ENCODE measurements around the gene PKMYT1.
A peak's percentile ranks its signal among the peaks of the same experiment; 100 is the strongest.

PKMYT1 gene

GRCh38 chr16:2973093-2973492 lies 7.2 kb downstream of the PKMYT1 start:
- DNase-seq, result no peak

DNA sequence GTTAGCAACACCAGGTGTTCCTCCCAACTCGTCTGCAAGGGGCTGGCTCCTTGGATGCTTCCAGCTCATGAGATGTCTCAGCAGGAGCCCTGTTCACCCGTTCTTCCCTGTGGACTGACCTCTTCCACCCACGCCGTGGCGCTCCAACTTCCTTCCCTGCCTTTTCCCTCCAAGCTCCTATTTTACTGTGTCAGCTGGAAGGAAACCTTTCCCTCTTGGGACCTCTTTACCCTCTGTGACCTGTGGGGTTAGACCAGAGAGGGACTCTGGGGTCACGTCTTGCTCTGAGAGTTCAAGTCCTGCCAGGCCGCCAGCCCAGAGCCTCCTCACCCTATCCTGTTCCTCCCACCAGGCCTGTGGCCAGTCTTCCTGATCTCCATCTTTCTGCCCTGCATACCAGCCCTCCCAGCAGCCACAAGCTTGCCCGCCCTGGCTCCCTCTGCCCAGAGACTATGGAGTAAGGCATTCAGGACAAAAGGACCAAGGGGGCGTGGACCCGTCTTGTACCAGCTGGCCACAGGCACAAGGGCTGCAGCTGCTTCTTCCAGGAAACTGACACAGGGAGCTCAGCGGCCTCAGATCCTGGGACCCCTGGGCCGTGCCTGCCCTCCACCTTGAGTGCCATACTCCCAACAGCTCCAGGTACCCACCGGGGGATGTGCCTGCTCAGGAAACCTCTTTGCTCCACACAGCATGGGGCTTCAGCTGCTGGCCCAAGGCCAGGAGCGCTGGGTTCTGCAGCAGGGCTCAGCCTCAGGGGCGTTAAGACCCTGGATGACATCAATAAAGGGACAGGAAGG lies 8.1 kb downstream of the PKMYT1 start:
- no peak for DNase-seq

DNA sequence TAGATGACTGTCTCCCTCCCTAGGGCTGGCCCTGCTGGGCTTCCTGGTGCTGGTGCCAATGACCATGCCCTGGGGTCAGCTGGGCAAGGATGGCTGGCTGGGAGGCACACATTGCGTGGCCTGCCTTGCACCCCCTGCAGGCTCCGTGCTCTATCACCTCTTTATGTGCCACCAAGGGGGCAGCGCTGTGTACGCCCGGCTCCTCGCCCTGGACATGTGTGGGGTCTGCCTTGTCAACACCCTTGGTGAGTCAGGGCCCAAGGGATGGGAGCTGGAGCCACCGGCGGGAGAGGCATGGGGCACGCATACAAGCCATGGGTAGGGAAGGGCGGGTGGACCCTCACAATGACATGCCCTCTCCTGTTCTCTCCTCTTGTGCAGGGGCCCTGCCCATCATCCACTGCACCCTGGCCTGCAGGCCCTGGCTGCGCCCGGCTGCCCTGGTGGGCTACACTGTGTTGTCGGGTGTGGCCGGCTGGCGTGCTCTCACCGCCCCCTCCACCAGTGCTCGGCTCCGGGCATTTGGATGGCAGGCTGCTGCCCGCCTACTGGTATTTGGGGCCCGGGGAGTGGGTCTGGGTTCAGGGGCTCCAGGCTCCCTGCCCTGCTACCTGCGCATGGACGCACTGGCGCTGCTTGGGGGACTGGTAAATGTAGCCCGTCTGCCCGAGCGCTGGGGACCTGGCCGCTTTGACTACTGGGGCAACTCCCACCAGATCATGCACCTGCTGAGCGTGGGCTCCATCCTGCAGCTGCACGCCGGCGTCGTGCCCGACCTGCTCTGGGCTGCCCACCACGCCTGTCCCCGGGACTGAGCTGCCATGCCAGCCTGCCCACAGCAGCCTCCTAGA lies 8.9 kb downstream of the PKMYT1 start:
- no peak for DNase-seq

DNA sequence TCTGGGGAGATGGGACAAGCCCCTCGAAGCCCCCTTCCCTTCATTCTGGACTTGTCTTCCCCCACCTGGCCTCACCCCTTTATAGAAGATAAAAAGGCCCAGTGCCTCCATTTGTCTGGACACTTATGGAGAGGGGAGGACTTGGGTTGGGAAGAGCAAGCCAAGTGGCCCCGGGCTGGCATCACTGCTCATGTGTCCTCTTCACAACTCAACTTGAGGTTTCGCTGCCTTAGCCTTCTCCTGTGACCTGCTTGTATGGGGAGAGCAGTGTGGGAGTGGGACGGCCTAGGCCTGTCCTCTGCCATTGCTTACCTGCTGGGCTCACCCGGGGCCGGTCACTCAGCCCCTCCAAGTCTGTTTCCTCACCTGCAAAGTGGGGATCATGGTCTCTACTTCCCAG lies 9.7 kb downstream of the PKMYT1 start:
- no peak for DNase-seq

GRCh38 chr16:2969545-2970521 lies 10.4 kb downstream of the PKMYT1 start:
- DNase-seq, result peak; percentile 89 to 96 (median 94)

- DNase-seq, result peak; percentile 96 to 99 (median 98)
These were observed 11.3 kb downstream of the PKMYT1 start, which contains the start of gene PAQR4 for GRCh38 chr16:2968738-2969544. Gene PAQR4, plus strand, starts transcription at chr16:2969348. Its CDS starts 327 bp downstream, at chr16:2969675.

GRCh38 chr16:2968368-2968737 lies 11.9 kb downstream of the PKMYT1 start:
- DNase-seq, result peak in 1 of 4 experiments; percentile 23

GRCh38 chr16:2967721-2968161 lies 12.5 kb downstream of the PKMYT1 start:
- no peak for DNase-seq

DNA sequence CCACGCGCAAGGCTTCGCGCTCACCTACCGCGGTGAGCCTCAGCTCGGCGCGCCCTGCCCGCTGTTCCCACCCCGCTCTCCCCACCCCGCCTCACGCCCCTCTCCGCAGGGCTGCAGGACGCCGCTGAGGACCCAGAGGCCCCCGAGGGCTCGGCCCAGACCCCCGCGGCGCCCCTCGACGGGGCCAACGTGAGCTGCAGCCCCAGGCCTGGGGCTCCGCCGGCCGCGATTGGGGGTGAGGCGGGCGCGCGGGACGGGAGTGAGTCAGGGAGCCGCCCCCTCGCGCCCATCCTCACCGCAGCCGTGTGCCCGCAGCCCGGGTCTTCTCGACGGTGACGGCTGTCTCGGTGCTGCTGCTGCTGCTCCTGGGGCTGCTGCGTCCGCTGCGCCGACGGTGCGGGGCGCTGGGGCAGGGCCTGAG lies 13.0 kb downstream of the PKMYT1 start:
- no peak for DNase-seq

DNA sequence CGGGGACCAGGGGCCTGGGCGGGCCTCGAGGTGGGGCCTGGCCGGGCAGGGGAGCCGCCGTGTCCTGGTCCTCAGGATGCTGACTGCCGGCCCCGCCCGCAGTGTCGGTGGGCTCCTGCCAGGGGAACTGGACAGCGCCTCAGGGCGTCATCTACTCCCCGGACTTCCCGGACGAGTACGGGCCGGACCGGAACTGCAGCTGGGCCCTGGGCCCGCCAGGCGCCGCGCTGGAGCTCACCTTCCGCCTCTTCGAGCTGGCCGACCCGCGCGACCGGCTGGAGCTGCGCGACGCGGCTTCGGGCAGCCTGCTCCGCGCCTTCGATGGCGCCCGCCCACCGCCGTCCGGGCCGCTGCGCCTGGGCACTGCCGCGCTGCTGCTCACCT lies 13.4 kb downstream of the PKMYT1 start:
- DNase-seq, result peak in 3 of 4 experiments; percentile 28 to 54 (median 35)

- no peak for DNase-seq
These were observed 14.0 kb downstream of the PKMYT1 start for GRCh38 chr16:2966043-2966807.

DNA sequence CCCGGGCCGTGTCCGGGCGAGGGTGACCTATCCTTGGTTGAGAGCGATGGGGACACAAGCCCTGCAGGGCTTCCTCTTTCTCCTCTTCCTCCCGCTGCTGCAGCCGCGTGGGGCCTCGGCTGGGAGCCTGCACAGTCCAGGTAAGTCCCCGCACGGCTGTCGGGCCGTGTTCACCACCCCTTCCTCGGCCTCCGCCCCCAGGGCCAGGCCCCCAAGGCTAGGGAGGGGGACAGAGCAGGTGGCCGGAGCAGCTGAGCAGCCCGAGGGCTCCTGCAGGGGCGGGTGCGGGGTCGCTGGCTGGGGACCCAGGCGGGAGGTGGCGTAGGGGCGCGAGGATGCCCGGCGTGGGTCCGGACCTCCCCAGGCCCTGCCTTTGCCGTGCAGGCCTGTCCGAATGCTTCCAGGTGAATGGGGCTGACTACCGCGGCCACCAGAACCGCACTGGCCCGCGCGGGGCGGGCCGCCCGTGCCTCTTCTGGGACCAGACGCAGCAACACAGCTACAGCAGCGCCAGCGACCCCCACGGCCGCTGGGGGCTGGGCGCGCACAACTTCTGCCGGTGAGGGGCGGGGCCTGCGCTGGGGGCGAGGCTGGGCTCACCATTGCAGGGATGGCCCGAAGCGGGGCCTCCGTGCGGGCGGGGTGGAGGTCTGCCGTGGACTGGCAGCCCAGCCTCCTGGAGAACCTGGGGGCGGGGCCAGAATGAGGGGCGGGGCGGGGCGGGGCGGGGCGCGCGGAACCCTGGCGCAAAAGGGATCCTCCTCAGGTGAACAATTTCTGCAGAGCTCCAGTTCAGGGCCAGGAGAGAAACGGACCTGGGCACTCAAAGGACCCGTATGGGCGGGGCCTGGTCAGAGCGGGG lies 15.5 kb downstream of the PKMYT1 start:
- peak in 3 of 4 experiments; percentile 43 to 66 (median 43) for DNase-seq

GRCh38 chr16:2963723-2964474 lies 16.3 kb downstream of the PKMYT1 start, which contains the start of gene KREMEN2:
Gene KREMEN2, plus strand, starts transcription at chr16:2964275. Its CDS starts 246 bp downstream, at chr16:2964521.
- peak; percentile 49 to 72 (median 54) for DNase-seq

GRCh38 chr16:2963074-2963722 lies 17.0 kb downstream of the PKMYT1 start:
- no peak for DNase-seq

DNA sequence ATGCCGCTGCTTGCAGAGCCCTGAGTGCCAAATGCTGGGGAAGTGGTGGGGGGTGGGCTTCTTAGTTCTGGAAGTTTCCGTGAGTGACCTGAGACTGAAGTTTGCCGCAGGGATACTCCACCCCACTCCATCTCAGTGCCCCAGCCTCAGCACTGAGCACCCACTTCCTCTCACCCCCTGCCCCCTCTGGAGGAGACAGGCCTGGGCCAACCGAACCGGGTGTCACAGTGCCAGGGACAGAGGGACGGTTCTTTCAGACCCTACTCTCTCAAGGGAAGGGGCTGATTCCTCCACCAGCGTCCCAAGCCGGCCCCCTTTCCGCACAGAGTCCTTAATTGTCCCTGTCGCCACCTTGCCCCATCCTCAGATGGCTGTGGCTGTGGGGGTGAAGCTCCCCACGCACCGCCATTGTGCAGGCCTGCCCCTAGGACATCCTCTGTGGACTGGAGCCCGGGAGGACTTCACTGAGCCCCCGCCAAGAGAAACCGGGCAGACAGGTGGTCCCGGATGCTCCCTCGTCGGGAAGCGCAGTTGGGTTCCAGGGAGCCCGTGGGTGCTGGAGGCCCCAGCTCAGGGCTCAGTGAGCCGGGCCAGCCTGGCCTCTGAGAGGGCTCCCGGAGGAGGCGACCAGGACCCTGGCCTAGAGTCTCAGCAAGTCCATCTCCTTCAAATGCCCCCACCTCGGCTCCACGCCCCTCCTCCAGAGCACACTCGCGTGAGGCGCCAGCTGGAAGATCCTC lies 17.7 kb downstream of the PKMYT1 start:
- no peak for DNase-seq

DNA sequence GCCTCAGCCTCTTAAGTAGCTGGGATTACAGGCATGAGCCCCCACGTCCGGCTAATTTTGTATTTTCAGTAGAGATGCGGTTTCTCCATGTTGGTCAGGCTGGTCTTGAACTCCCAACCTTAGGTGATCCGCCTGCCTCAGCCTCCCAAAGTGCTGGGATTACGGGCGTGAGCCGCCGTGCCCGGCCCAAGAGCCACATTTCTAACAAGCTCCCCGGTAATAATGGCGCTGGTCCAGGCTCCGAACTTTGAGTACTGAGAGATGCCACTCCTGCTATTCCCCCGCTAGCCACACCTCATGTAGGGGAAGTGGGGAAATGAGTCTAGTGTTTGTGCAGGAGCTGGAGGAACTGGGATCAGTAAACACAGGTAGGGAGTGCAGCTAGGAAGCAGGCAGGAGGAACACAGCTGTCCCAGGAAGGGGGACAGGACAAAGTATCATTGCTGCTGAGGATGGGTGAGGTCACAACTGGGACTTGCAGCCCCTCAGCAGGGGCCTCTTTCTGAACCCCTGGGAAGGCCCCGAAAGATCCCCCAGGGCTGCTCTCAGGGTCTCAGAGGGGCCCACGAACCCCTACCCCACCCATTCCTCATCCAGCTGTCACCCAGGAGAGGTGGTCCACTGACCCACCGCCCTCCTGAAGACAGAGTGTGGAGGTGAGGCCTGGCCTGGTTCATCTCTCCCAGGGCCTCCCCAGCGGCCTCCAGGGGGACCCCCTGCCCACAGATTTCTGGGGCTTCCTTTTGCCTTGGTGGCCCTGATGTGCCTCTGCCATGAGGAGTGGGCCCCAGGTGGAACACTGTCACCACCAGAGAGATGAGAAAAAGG lies 19.8 kb downstream of the PKMYT1 start:
- DNase-seq, result no peak

All from suppressor macrophage (primary cell).